ENCODE data around the gene GPR160. TPM values are rescaled to one million over a fixed set of nuclear protein-coding genes. Genes with fewer than 3 reads are reported as not detected.

Gene GPR160
- total and polyA plus RNA-seq, 2 experiments from 2014 or later = 39.4 to 55.7 TPM

DNA sequence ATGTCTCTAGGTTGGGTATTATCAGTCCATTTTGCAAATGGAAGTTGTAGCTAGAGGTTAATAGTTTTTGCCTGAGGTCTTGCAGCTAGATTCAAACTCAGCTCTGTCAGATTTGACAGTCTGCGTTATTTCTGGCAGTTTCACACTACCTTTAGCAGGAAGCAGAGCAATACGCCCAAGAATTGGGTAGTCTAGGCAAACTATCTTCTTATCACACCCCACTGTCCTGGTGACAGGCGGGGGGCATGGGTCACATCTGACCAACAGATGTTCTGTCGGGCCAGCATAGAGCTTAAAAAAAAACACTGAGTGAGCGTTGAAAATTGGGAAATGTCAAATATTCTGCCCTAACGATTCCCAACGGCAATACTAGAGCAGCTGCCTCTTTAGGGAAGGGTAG, 5.7 kb downstream of the GPR160 start:
- Histone ChIP-seq H3K4me1 (ENCODE audit: insufficient read depth) (peaks cover 24% of the 10 kb centered on the region), H4K20me1 (replicated peaks; ENCODE audit: insufficient read depth) (no peaks in the 10 kb centered on the region; the same call in 1 of the 2 replicates), H3K27ac (ENCODE audit: low read depth) (no peak overlapping the region), H3K9me2 (ENCODE audit: insufficient read depth) (no peaks in the 10 kb centered on the region), H3K36me3 (ENCODE audit: insufficient read depth) (no peaks in the 10 kb centered on the region; the same call in 1 of the 2 replicates), H3K27me3 (ENCODE audit: insufficient read depth) (no peaks in the 10 kb centered on the region), H3K79me2 (replicated peaks; ENCODE audit: insufficient read depth) (peaks cover 29% of the 10 kb centered on the region; the same call in 1 of the 2 replicates), H3K4me3 (no peak overlapping the region), H2AFZ (no peak overlapping the region), H3K4me2 (no peak overlapping the region), H3F3A (replicated peaks; ENCODE audit: low read depth) (peaks cover under 1% of the 10 kb centered on the region)
- Mint-ChIP-seq H3K9me3 (no peaks in the 10 kb centered on the region), H3K27ac (no peak overlapping the region), H3K27me3 (ENCODE audit: insufficient read depth, low read depth, poor library complexity) (peaks cover 3% of the 10 kb centered on the region), H3K4me3 (no peak overlapping the region), H3K36me3 (ENCODE audit: low read depth) (peaks cover 9% of the 10 kb centered on the region; the same call in 2 of the 3 replicates), H3K4me1 (peaks cover 34% of the 10 kb centered on the region)
- DNase-seq (ENCODE audit: low spot score) (no peak), ATAC-seq (no peak)
- no peak for TF ChIP-seq NANOG (IDR thresholded peaks at IDR 0.05; ENCODE audit: borderline replicate concordance)
- TF ChIP-seq EZH2 (IDR thresholded peaks at IDR 0.05; ENCODE audit: low read depth, unreplicated experiment) = no peak
- TF ChIP-seq JUNB (IDR thresholded peaks at IDR 0.05; ENCODE audit: unreplicated experiment) = no peak
- TF ChIP-seq, protein P1, sequence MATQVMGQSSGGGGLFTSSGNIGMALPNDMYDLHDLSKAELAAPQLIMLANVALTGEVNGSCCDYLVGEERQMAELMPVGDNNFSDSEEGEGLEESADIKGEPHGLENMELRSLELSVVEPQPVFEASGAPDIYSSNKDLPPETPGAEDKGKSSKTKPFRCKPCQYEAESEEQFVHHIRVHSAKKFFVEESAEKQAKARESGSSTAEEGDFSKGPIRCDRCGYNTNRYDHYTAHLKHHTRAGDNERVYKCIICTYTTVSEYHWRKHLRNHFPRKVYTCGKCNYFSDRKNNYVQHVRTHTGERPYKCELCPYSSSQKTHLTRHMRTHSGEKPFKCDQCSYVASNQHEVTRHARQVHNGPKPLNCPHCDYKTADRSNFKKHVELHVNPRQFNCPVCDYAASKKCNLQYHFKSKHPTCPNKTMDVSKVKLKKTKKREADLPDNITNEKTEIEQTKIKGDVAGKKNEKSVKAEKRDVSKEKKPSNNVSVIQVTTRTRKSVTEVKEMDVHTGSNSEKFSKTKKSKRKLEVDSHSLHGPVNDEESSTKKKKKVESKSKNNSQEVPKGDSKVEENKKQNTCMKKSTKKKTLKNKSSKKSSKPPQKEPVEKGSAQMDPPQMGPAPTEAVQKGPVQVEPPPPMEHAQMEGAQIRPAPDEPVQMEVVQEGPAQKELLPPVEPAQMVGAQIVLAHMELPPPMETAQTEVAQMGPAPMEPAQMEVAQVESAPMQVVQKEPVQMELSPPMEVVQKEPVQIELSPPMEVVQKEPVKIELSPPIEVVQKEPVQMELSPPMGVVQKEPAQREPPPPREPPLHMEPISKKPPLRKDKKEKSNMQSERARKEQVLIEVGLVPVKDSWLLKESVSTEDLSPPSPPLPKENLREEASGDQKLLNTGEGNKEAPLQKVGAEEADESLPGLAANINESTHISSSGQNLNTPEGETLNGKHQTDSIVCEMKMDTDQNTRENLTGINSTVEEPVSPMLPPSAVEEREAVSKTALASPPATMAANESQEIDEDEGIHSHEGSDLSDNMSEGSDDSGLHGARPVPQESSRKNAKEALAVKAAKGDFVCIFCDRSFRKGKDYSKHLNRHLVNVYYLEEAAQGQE (IDR thresholded peaks at IDR 0.05; ENCODE audit: unreplicated experiment) = no peak
- TF ChIP-seq, protein P2, sequence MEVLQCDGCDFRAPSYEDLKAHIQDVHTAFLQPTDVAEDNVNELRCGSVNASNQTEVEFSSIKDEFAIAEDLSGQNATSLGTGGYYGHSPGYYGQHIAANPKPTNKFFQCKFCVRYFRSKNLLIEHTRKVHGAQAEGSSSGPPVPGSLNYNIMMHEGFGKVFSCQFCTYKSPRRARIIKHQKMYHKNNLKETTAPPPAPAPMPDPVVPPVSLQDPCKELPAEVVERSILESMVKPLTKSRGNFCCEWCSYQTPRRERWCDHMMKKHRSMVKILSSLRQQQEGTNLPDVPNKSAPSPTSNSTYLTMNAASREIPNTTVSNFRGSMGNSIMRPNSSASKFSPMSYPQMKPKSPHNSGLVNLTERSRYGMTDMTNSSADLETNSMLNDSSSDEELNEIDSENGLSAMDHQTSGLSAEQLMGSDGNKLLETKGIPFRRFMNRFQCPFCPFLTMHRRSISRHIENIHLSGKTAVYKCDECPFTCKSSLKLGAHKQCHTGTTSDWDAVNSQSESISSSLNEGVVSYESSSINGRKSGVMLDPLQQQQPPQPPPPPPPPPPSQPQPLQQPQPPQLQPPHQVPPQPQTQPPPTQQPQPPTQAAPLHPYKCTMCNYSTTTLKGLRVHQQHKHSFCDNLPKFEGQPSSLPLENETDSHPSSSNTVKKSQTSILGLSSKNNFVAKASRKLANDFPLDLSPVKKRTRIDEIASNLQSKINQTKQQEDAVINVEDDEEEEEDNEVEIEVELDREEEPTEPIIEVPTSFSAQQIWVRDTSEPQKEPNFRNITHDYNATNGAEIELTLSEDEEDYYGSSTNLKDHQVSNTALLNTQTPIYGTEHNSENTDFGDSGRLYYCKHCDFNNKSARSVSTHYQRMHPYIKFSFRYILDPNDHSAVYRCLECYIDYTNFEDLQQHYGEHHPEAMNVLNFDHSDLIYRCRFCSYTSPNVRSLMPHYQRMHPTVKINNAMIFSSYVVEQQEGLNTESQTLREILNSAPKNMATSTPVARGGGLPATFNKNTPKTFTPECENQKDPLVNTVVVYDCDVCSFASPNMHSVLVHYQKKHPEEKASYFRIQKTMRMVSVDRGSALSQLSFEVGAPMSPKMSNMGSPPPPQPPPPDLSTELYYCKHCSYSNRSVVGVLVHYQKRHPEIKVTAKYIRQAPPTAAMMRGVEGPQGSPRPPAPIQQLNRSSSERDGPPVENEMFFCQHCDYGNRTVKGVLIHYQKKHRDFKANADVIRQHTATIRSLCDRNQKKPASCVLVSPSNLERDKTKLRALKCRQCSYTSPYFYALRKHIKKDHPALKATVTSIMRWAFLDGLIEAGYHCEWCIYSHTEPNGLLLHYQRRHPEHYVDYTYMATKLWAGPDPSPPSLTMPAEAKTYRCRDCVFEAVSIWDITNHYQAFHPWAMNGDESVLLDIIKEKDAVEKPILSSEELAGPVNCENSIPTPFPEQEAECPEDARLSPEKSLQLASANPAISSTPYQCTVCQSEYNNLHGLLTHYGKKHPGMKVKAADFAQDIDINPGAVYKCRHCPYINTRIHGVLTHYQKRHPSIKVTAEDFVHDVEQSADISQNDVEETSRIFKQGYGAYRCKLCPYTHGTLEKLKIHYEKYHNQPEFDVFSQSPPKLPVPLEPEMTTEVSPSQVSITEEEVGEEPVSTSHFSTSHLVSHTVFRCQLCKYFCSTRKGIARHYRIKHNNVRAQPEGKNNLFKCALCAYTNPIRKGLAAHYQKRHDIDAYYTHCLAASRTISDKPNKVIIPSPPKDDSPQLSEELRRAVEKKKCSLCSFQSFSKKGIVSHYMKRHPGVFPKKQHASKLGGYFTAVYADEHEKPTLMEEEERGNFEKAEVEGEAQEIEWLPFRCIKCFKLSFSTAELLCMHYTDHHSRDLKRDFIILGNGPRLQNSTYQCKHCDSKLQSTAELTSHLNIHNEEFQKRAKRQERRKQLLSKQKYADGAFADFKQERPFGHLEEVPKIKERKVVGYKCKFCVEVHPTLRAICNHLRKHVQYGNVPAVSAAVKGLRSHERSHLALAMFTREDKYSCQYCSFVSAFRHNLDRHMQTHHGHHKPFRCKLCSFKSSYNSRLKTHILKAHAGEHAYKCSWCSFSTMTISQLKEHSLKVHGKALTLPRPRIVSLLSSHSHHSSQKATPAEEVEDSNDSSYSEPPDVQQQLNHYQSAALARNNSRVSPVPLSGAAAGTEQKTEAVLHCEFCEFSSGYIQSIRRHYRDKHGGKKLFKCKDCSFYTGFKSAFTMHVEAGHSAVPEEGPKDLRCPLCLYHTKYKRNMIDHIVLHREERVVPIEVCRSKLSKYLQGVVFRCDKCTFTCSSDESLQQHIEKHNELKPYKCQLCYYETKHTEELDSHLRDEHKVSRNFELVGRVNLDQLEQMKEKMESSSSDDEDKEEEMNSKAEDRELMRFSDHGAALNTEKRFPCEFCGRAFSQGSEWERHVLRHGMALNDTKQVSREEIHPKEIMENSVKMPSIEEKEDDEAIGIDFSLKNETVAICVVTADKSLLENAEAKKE (CRISPR knock-in tag; IDR thresholded peaks at IDR 0.05) = no peak
- no peak for TF ChIP-seq ZNF331 (CRISPR knock-in tag; IDR thresholded peaks at IDR 0.05; ENCODE audit: low read depth)
- no peak for TF ChIP-seq EZH2phosphoT487 (IDR thresholded peaks at IDR 0.05; ENCODE audit: unreplicated experiment)
- TF ChIP-seq STAT1 (IDR thresholded peaks at IDR 0.05; ENCODE audit: unreplicated experiment) = no peak
- TF ChIP-seq, protein P3, sequence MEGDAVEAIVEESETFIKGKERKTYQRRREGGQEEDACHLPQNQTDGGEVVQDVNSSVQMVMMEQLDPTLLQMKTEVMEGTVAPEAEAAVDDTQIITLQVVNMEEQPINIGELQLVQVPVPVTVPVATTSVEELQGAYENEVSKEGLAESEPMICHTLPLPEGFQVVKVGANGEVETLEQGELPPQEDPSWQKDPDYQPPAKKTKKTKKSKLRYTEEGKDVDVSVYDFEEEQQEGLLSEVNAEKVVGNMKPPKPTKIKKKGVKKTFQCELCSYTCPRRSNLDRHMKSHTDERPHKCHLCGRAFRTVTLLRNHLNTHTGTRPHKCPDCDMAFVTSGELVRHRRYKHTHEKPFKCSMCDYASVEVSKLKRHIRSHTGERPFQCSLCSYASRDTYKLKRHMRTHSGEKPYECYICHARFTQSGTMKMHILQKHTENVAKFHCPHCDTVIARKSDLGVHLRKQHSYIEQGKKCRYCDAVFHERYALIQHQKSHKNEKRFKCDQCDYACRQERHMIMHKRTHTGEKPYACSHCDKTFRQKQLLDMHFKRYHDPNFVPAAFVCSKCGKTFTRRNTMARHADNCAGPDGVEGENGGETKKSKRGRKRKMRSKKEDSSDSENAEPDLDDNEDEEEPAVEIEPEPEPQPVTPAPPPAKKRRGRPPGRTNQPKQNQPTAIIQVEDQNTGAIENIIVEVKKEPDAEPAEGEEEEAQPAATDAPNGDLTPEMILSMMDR (conservative IDR thresholded peaks at IDR 0.05; ENCODE audit: low read depth in 2 of 2) = no peak
- TF ChIP-seq, protein P4, sequence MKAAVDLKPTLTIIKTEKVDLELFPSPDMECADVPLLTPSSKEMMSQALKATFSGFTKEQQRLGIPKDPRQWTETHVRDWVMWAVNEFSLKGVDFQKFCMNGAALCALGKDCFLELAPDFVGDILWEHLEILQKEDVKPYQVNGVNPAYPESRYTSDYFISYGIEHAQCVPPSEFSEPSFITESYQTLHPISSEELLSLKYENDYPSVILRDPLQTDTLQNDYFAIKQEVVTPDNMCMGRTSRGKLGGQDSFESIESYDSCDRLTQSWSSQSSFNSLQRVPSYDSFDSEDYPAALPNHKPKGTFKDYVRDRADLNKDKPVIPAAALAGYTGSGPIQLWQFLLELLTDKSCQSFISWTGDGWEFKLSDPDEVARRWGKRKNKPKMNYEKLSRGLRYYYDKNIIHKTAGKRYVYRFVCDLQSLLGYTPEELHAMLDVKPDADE (IDR thresholded peaks at IDR 0.05) = no peak
- no peak for TF ChIP-seq POLR2AphosphoS5 (IDR thresholded peaks at IDR 0.05; ENCODE audit: low read depth)
- TF ChIP-seq ZNF114 (CRISPR knock-in tag; IDR thresholded peaks at IDR 0.05) = no peak
- no peak for TF ChIP-seq CREB1 (CRISPR knock-in tag; IDR thresholded peaks at IDR 0.05; ENCODE audit: low read depth)

Measured in GM23338 (cell line).